HUES6 (cell line): ENCODE data around the gene KCNJ1.

ENCODE experiments used
- H3K27ac ChIP-seq: 2 replicates; pipeline ENCODE4 v1.7.0; 2013; ENCODE audit warnings: low read depth, mild to moderate bottlenecking, low read length, inconsistent platforms
- H3K27me3 ChIP-seq: 2 replicates; pipeline ENCODE4 v1.6.1; 2013; ENCODE audit warnings: low read length; ENCODE audit not compliant: control insufficient read depth, insufficient read depth
- H3K36me3 ChIP-seq: 2 replicates; pipeline ENCODE4 v1.6.1; 2013; ENCODE audit warnings: low read length; ENCODE audit not compliant: control insufficient read depth, insufficient read depth
- H3K4me1 ChIP-seq: 2 replicates; pipeline ENCODE4 v1.6.1; 2013; ENCODE audit warnings: low read length; ENCODE audit not compliant: control insufficient read depth, insufficient read depth
- H3K4me3 ChIP-seq: 2 replicates; pipeline ENCODE4 v1.5.1; 2013; ENCODE audit warnings: low read depth, low read length
- H3K9ac ChIP-seq: one replicate; pipeline ENCODE4 v1.6.1; 2013; ENCODE audit warnings: mild to moderate bottlenecking, low read length
- H3K9me3 ChIP-seq: 2 replicates; pipeline ENCODE4 v1.6.1; 2013; ENCODE audit warnings: low read depth, low read length; ENCODE audit not compliant: control insufficient read depth, insufficient read depth

Gene KCNJ1

DNA sequence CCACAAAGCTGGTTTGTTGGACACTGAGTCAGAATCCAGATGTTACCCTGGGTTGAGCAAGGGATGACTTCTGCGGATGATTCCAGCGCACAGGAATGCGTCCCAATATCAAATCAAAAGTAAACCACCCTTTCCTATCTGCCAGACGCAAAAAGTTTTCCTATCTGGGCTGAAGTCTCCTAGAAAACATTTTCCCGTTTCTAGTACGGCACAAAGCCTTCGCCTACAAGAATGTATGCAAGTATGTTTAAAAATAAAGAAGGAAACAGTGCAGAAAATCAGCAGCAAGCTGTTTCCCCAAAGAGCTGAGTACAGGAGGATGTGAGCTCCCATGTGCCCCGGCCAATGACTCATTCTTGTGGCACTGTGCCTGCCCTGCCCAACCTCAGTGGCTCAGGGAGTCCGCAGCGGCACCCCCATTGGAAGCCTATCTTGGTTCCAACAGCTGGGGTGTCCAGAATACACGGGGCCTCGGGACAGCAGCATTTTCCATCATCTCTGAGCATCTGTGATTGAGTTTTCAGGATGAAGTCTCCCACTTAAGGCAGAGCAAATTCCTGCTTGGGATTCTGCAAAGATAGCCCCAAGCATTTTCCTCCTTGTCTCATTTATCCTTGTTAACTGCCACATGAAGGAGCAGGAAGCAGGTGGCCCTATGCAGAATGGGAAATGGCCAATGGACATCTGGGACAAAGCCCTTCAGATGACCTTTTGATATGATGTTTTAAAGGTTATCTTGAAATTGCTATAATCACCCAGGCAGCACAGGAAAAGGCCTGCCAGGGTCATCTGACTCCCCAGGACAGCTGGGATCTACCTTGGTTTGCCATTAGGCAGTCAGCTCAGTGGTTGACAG is 41.5 kb upstream of the KCNJ1 start:
- Histone ChIP-seq H3K4me3 (no peak overlapping the region), H3K9me3 (peaks cover 12% of the 10 kb centered on the region), H3K27me3 (peaks cover 52% of the 10 kb centered on the region), H3K27ac (no peak overlapping the region), H3K36me3 (no peaks in the 10 kb centered on the region), H3K9ac (no peak overlapping the region), H3K4me1 (peaks cover 13% of the 10 kb centered on the region)

DNA sequence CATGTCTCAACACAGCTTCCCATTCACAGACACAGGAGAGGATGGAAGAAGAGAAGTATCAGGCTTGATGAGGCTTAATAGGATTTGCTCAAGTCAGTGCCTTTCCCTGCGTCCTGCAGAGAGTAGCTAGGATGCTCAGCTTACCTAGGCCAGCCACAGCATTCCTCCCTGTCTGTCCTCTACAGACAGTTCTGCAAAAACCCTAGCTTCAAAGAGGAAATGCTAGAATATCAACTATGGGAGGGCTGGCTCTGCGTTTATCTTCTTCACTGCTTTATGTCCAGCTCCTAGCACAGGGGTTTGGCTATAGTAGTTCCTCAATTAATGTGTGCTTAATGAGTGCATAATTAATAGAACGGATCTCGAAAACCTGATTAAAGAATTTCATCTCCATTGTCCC is 40.5 kb upstream of the KCNJ1 start:
- no peaks in the 10 kb centered on the region for H3K36me3 ChIP-seq
- H3K27ac ChIP-seq, result no peak overlapping the region
- H3K9ac ChIP-seq, result no peak overlapping the region
- peaks cover 60% of the 10 kb centered on the region for H3K27me3 ChIP-seq
- no peak overlapping the region for H3K4me3 ChIP-seq
- peaks cover 24% of the 10 kb centered on the region for H3K4me1 ChIP-seq
- H3K9me3 ChIP-seq, result peaks cover 12% of the 10 kb centered on the region

DNA sequence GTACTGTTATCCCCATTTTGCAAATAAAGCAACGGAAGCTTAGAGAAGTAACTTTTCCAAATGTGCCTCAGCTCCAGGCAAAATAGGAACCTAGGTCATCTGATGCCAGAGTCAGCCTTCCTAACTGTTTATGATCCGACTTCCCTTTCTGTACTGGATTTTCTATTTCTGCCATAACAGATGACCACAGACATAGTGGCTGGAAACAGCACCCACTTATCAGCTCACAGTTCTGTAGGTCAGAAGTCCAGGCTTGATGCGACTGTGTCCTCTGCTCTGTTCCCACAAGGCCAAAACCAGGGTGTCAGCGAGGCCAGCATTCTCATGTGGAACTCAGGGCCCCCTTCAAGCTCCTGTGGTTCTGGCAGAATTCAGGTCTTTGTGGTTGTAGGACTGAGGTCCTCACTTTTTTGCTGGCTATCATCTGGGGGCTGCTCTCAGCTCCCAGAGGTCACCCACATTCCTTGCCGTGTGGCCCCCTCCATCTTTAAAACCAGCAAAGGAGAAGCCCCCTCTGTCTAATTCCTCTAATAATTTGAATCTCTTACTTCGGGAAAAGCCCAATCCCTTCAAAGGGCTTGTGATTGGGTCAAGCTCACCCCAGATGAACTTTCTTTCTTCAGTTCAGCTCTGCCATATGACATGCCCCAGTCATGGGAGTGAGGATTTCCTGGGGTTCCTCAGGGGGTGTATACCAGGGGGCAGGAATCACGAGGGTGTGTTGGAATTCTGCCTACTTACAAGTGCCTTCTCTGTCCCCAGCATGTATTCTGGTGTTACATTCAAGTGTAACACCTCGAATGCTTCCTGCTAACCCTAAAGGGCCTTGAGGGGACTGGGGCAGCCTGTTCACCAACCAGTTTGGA is 39.3 kb upstream of the KCNJ1 start:
- Histone ChIP-seq H3K9me3 (peaks cover 4% of the 10 kb centered on the region; the same call in 1 of the 2 replicates), H3K9ac (no peak overlapping the region), H3K27me3 (peaks cover 68% of the 10 kb centered on the region), H3K36me3 (no peaks in the 10 kb centered on the region), H3K4me1 (peaks cover 35% of the 10 kb centered on the region), H3K27ac (no peak overlapping the region), H3K4me3 (peak overlapping the region; percentile 70; the same call in 1 of the 2 replicates)

DNA sequence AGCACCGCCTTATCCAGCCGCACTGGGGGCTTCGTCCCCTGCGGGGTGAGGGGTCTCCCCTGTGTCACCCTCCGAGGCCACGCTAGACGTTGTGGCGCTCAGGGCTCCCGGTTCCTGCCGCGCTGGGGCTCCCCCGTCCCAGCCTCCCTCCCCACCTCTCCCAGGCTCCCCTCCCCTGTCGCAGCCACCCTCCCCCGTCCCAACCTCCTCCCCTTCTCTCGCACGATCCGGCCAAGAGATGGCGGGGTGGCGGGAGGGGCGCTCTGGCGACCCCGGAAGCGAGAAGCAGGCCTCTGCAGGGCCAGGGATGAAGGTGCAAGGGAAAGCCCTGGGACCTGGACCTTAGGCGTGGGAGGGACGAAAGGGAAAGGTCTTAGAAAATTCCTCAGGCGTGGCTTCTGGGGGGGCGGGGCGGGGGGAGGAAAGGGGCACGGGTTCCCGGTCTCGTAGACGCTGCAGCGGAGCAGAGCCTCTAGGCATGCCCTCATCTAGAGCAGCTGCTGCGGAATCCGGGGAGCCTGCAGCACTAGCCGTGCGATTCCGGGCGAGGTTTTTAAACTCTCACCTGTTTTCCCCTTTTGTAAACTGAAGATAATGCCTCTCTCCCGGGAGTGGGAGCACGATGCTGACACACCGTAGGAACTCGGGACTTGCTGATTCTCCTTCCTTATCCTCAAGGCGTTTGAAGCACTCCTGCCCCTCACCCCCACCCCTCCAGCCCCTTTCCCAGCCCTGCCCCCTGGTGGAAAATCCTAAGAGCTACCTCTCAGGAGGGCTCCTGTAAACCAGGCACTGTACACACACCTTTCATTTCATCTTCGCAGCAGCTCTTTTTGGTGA is 38.5 kb upstream of the KCNJ1 start:
- H3K36me3 ChIP-seq, result no peaks in the 10 kb centered on the region
- no peak overlapping the region for H3K27ac ChIP-seq
- no peak overlapping the region for H3K9ac ChIP-seq

DNA sequence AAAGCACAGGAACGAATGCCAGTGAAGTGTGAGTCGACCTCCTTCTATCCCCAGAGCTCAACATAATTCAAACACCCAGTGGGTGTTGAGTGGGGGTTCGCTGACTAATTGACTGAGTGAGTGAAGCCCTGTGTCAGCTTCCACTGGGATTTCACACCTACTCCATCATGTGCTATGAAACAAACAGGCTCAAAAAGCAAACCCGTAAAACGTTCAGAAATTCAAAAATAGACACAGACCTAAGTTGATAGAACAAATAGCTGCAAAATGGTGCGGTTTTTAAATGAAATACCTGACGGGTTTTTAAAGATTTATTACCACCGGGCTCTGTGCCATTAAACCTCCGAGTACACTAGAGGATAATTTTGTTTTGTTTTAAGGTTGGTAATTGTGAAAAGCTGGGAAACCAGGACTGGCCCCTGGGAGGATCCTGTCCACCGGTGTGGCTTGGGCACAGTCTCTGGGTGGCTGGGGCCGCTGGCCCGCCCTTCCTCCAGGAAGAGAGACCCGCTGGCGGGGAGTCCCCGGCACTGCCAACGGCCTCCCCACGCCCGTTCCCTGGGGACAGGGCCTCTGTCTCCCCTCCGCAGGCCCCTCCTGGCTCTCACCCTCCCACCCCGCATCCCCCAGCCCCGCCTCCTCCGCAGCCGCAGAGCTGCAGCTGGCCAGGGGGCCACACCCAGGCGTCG is 37.7 kb upstream of the KCNJ1 start:
- no peaks in the 10 kb centered on the region for H3K9me3 ChIP-seq
- H3K27me3 ChIP-seq, result peaks cover 83% of the 10 kb centered on the region
- H3K9ac ChIP-seq, result no peak overlapping the region
- peaks cover 37% of the 10 kb centered on the region for H3K4me1 ChIP-seq
- H3K36me3 ChIP-seq, result no peaks in the 10 kb centered on the region
- peak overlapping the region; percentile 70 for H3K4me3 ChIP-seq
- no peak overlapping the region for H3K27ac ChIP-seq

More for the DNA sequence above, 38.5 kb upstream of the KCNJ1 start:
- Histone ChIP-seq H3K4me3 (peak overlapping the region; percentile 70), H3K27me3 (peaks cover 77% of the 10 kb centered on the region), H3K4me1 (peaks cover 37% of the 10 kb centered on the region), H3K9me3 (no peaks in the 10 kb centered on the region)

DNA sequence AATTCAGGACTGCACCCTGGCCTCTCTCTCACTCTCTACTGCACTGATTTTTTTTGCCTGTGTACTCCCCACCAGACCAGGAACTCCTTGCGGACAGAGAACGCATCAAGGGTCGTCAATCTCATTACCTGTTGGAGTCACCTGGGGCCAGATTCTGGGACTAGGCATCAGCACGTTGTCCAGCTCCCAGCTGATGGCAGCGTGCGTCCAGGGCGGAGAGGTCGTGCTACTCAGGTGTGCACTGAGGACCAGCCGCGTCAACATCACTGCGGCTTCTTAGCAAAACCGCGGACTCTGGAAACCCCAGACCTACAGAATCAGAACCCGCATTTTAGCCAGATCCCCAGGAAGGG is 37.2 kb upstream of the KCNJ1 start:
- H3K27me3 ChIP-seq, result peaks cover 86% of the 10 kb centered on the region
- H3K9ac ChIP-seq, result no peak overlapping the region
- H3K36me3 ChIP-seq, result no peaks in the 10 kb centered on the region
- H3K4me3 ChIP-seq, result peak overlapping the region; percentile 70
- H3K4me1 ChIP-seq, result peaks cover 37% of the 10 kb centered on the region
- no peak overlapping the region for H3K27ac ChIP-seq
- H3K9me3 ChIP-seq, result no peaks in the 10 kb centered on the region

DNA sequence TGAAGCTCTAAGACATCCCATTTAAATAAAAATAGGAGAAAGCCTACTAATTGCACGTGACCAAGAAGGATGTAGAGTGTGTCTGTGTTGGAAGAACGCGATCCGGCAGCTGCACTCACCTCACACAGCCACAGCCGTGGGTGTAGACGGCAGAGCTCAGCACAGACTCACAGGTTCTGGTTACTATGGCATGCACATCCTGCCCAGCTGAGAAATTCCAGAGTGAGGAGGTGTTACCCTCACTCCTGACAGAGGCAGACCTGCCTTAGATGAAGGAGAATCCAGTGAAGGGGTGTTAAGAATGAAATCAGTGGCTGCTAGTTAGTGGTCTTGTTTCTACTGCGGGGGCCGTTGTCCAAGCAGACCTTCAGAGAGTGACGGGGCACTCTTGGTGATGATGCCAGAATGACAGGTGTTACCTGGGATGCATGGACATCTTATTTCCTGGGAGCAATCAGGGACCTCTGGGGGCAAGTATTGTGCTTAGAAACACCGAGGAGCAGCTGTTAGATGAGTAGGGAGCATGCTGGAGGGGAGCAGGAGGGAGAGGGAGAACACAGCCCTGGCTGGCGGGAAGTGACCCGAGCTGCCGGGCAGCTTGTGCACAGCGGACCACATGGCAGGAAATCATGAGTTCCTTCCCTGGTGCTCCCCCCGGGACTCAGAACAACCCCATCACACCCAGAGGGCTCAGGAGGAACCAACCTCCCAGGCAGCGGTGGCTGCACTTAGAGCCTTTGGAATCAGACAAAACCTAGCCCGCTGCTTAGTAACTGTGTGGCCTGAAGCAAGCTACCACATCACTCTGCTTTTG is 36.4 kb upstream of the KCNJ1 start:
- peak overlapping the region; percentile 70 for H3K4me3 ChIP-seq
- peaks cover 37% of the 10 kb centered on the region for H3K4me1 ChIP-seq
- no peak overlapping the region for H3K9ac ChIP-seq
- no peaks in the 10 kb centered on the region for H3K36me3 ChIP-seq
- no peak overlapping the region for H3K27ac ChIP-seq
- H3K9me3 ChIP-seq, result no peaks in the 10 kb centered on the region
- H3K27me3 ChIP-seq, result peaks cover 92% of the 10 kb centered on the region

DNA sequence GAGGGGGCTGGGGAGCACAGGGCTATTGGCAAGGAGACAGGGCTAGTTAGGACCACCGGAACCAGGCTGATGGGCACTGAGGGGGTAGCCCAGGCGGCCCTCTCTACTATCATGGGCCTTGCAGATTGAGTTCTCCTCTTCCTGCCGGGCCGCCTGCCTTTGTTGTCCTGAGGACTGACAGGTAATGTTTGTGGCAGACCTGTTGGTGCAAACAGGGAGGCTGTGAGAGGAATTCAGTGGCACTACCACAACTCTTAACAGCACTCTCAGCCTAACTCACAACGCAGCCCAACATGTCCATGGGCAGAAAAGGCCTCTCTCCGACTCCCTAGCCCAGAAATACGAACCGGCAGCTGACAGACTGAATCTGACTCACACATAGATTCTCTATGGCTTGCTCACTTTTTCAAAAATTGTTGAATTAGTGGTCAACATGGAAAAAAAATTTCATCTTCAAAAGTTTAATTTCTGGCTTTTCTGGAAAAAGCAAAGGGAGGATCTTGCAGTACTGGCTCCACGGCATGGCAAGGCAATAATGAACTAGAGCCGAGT is 35.5 kb upstream of the KCNJ1 start:
- Histone ChIP-seq H3K4me1 (peaks cover 37% of the 10 kb centered on the region), H3K27ac (no peak overlapping the region), H3K9ac (no peak overlapping the region), H3K27me3 (peaks cover 93% of the 10 kb centered on the region), H3K4me3 (0 out of 2 replicates have a peak overlapping the region, but pooled peaks have one; percentile 17), H3K36me3 (no peaks in the 10 kb centered on the region), H3K9me3 (no peaks in the 10 kb centered on the region)

DNA sequence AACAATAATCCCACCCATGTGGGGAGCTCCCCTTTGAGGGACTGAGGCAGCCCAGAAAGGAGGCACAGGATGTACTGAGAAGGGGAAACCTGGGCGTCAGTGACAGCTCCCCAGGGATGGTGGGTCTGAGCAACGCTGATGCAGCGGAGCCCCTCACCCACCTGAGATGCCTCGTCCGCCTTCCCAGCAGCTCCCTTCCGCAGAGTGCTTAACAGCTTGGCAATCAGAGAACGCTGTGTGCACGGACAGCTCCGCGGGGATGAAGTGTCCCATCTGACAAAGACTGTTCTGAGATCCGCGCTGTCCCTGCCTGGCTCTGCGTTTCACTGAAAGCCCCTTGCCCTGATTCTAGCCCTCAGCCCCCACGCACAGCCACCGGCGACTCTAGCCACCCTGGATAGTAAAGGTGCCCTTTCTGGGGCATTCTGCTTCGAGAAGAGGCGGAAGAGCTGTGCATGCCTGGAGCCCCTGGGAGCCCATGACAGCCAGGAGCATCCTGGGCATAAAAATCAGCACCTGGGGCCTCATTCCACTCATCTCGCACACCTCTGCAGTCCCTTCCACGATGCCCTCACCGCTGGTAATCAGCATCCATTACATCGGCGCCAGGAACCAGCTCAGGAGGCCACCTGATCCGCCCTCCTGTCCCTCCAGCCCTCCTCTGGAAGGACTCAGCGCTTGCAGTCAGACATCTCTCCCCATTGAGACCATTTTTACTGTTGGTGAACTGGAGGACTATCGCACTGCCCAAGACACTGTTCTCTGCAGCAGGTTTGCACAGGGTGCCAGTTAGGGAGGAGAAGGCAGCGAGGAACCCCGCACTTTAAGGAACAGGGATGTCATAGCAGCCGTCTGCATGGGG is 34.8 kb upstream of the KCNJ1 start:
- H3K36me3 ChIP-seq, result no peaks in the 10 kb centered on the region
- peaks cover 37% of the 10 kb centered on the region for H3K4me1 ChIP-seq
- H3K27me3 ChIP-seq, result peaks cover 88% of the 10 kb centered on the region
- H3K9me3 ChIP-seq, result no peaks in the 10 kb centered on the region
- no peak overlapping the region for H3K9ac ChIP-seq
- H3K27ac ChIP-seq, result no peak overlapping the region
- peak overlapping the region; percentile 17; the same call in 1 of the 2 replicates for H3K4me3 ChIP-seq
